Activated naive CD4-positive, alpha-beta T cell treated with anti-CD3 and anti-CD28 coated beads, Interleukin-2, amount 10 ng/mL, durations not matched to agents 7 days and 5 days (primary cell): Measurements from ENCODE around the gene ABLIM2.

Experiments
- CTCF ChIA-PET: fragments of 350-600 bp; sonication (Branson Sonifier 250); formaldehyde crosslinking; loops from one replicate; lab custom pipeline; 2021; ENCODE audit warnings: antibody characterized with exemption; lab: Charles Lee
- DNase-seq: peaks from one replicate; pipeline ENCODE4 v3.0.0-alpha.2; 2020
- H3K27ac Mint-ChIP-seq: one replicate; pipeline ENCODE4 v1.8.0; 2021; ENCODE audit warnings: mild to moderate bottlenecking, moderate library complexity, mixed read lengths
- H3K27me3 Mint-ChIP-seq: one replicate; pipeline ENCODE4 v1.8.0; 2021; ENCODE audit warnings: mild to moderate bottlenecking, mixed read lengths
- H3K36me3 Mint-ChIP-seq: one replicate; pipeline ENCODE4 v1.8.0; 2021; ENCODE audit warnings: mixed read lengths
- H3K4me1 Mint-ChIP-seq: one replicate; pipeline ENCODE4 v1.8.0; 2021; ENCODE audit warnings: mixed read lengths
- H3K4me3 Mint-ChIP-seq: one replicate; pipeline ENCODE4 v1.8.0; 2021; ENCODE audit warnings: mild to moderate bottlenecking, moderate library complexity, mixed read lengths
- H3K9me3 Mint-ChIP-seq: one replicate; pipeline ENCODE4 v1.8.0; 2021; ENCODE audit warnings: mixed read lengths

ABLIM2 gene

GRCh38 chr4:8067945-8068896, 90.4 kb downstream of the ABLIM2 start:
- CTCF ChIA-PET = no interaction called here

GRCh38 chr4:8067274-8067936, 91.2 kb downstream of the ABLIM2 start:
- H3K4me3 Mint-ChIP-seq = no peak overlapping the region
- CTCF ChIA-PET = no interaction called here
- H3K27ac Mint-ChIP-seq = no peak overlapping the region
- peaks cover 12% of the 10 kb centered on the region for H3K27me3 Mint-ChIP-seq
- DNase-seq = no peak
- H3K36me3 Mint-ChIP-seq = no peaks in the 10 kb centered on the region
- no peaks in the 10 kb centered on the region for H3K4me1 Mint-ChIP-seq
- H3K9me3 Mint-ChIP-seq = peaks cover 20% of the 10 kb centered on the region

More at GRCh38 chr4:8067945-8068896, 90.4 kb downstream of the ABLIM2 start:
- H3K4me1 Mint-ChIP-seq = no peaks in the 10 kb centered on the region
- H3K9me3 Mint-ChIP-seq = peaks cover 19% of the 10 kb centered on the region
- no peak for DNase-seq
- no peak overlapping the region for H3K27ac Mint-ChIP-seq
- no peak overlapping the region for H3K4me3 Mint-ChIP-seq
- no peaks in the 10 kb centered on the region for H3K36me3 Mint-ChIP-seq
- peaks cover 19% of the 10 kb centered on the region for H3K27me3 Mint-ChIP-seq

GRCh38 chr4:8066336-8066931, 92.2 kb downstream of the ABLIM2 start:
- DNase-seq = no peak
- CTCF ChIA-PET = no interaction called here
- Mint-ChIP-seq H3K27me3 (peaks cover 4% of the 10 kb centered on the region), H3K4me3 (no peak overlapping the region), H3K27ac (no peak overlapping the region), H3K36me3 (no peaks in the 10 kb centered on the region), H3K4me1 (no peaks in the 10 kb centered on the region), H3K9me3 (peaks cover 20% of the 10 kb centered on the region)

GRCh38 chr4:8063974-8064563, 94.5 kb downstream of the ABLIM2 start:
- DNase-seq = no peak
- no peak overlapping the region for H3K4me3 Mint-ChIP-seq
- H3K4me1 Mint-ChIP-seq = no peaks in the 10 kb centered on the region
- no peak overlapping the region for H3K27ac Mint-ChIP-seq
- peaks cover 20% of the 10 kb centered on the region for H3K9me3 Mint-ChIP-seq
- H3K36me3 Mint-ChIP-seq = no peaks in the 10 kb centered on the region
- no peaks in the 10 kb centered on the region for H3K27me3 Mint-ChIP-seq
- CTCF ChIA-PET = no interaction called here

GRCh38 chr4:8061573-8061972, 97.0 kb downstream of the ABLIM2 start:
- Mint-ChIP-seq H3K36me3 (no peaks in the 10 kb centered on the region), H3K4me1 (no peaks in the 10 kb centered on the region), H3K4me3 (no peak overlapping the region), H3K27ac (no peak overlapping the region), H3K27me3 (no peaks in the 10 kb centered on the region), H3K9me3 (peaks cover 20% of the 10 kb centered on the region)
- CTCF ChIA-PET = no interaction called here
- no peak for DNase-seq

GRCh38 chr4:8061145-8061544, 97.5 kb downstream of the ABLIM2 start:
- no peaks in the 10 kb centered on the region for H3K36me3 Mint-ChIP-seq
- no peak overlapping the region for H3K27ac Mint-ChIP-seq
- CTCF ChIA-PET = no interaction called here
- no peak overlapping the region for H3K4me3 Mint-ChIP-seq
- no peaks in the 10 kb centered on the region for H3K4me1 Mint-ChIP-seq
- no peak for DNase-seq
- H3K9me3 Mint-ChIP-seq = peaks cover 19% of the 10 kb centered on the region
- no peaks in the 10 kb centered on the region for H3K27me3 Mint-ChIP-seq

- Mint-ChIP-seq H3K36me3 (no peaks in the 10 kb centered on the region), H3K27ac (no peak overlapping the region), H3K4me3 (no peak overlapping the region), H3K27me3 (no peaks in the 10 kb centered on the region), H3K9me3 (peaks cover 19% of the 10 kb centered on the region), H3K4me1 (no peaks in the 10 kb centered on the region)
- DNase-seq = no peak
- CTCF ChIA-PET = no interaction called here
These were observed 98.0 kb downstream of the ABLIM2 start for GRCh38 chr4:8060632-8061031.

GRCh38 chr4:8058031-8058479, 100.6 kb downstream of the ABLIM2 start:
- Mint-ChIP-seq H3K27me3 (no peaks in the 10 kb centered on the region), H3K27ac (no peak overlapping the region), H3K9me3 (peaks cover 8% of the 10 kb centered on the region), H3K36me3 (no peaks in the 10 kb centered on the region), H3K4me1 (no peaks in the 10 kb centered on the region), H3K4me3 (no peak overlapping the region)
- no peak for DNase-seq
- CTCF ChIA-PET = no interaction called here

GRCh38 chr4:8055206-8055605, 103.4 kb downstream of the ABLIM2 start:
- no peak overlapping the region for H3K27ac Mint-ChIP-seq
- H3K4me3 Mint-ChIP-seq = no peak overlapping the region
- DNase-seq = no peak
- peaks cover 7% of the 10 kb centered on the region for H3K27me3 Mint-ChIP-seq
- peaks cover 8% of the 10 kb centered on the region for H3K9me3 Mint-ChIP-seq
- H3K36me3 Mint-ChIP-seq = no peaks in the 10 kb centered on the region
- CTCF ChIA-PET = no interaction called here
- no peaks in the 10 kb centered on the region for H3K4me1 Mint-ChIP-seq

- Mint-ChIP-seq H3K4me3 (no peak overlapping the region), H3K4me1 (no peaks in the 10 kb centered on the region), H3K27ac (no peak overlapping the region), H3K36me3 (no peaks in the 10 kb centered on the region), H3K27me3 (peaks cover 17% of the 10 kb centered on the region), H3K9me3 (peaks cover 8% of the 10 kb centered on the region)
- no peak for DNase-seq
- CTCF ChIA-PET = no interaction called here
These were observed 104.7 kb downstream of the ABLIM2 start for GRCh38 chr4:8053688-8054449.

- CTCF ChIA-PET = no interaction called here
- DNase-seq = no peak
- Mint-ChIP-seq H3K27me3 (peaks cover 21% of the 10 kb centered on the region), H3K27ac (no peak overlapping the region), H3K36me3 (no peaks in the 10 kb centered on the region), H3K4me1 (no peaks in the 10 kb centered on the region), H3K4me3 (no peak overlapping the region), H3K9me3 (peaks cover 8% of the 10 kb centered on the region)
These were observed 106.4 kb downstream of the ABLIM2 start for GRCh38 chr4:8052160-8052691.

GRCh38 chr4:8051644-8052043, 107.0 kb downstream of the ABLIM2 start:
- H3K36me3 Mint-ChIP-seq = no peaks in the 10 kb centered on the region
- no peak for DNase-seq
- no peak overlapping the region for H3K27ac Mint-ChIP-seq
- H3K27me3 Mint-ChIP-seq = peaks cover 21% of the 10 kb centered on the region
- CTCF ChIA-PET = no interaction called here
- H3K4me1 Mint-ChIP-seq = no peaks in the 10 kb centered on the region
- H3K9me3 Mint-ChIP-seq = peaks cover 8% of the 10 kb centered on the region
- no peak overlapping the region for H3K4me3 Mint-ChIP-seq

- Mint-ChIP-seq H3K4me3 (no peak overlapping the region), H3K27me3 (peaks cover 21% of the 10 kb centered on the region), H3K27ac (no peak overlapping the region), H3K36me3 (no peaks in the 10 kb centered on the region), H3K4me1 (no peaks in the 10 kb centered on the region), H3K9me3 (peaks cover 8% of the 10 kb centered on the region)
- CTCF ChIA-PET = no interaction called here
- DNase-seq = no peak
These were observed 107.9 kb downstream of the ABLIM2 start for GRCh38 chr4:8050555-8051206.
